SK-N-DZ (cell line): Measurements from ENCODE around the gene GABBR2.

Experiments
- DNase-seq: peaks from one replicate; pipeline ENCODE4 v3.0.0-alpha.2; 2015; ENCODE audit warnings: low spot score

The GABBR2 gene

GRCh38 chr9:98442114-98442513, 266.6 kb downstream of the GABBR2 start:
- DNase-seq: no peak

DNA sequence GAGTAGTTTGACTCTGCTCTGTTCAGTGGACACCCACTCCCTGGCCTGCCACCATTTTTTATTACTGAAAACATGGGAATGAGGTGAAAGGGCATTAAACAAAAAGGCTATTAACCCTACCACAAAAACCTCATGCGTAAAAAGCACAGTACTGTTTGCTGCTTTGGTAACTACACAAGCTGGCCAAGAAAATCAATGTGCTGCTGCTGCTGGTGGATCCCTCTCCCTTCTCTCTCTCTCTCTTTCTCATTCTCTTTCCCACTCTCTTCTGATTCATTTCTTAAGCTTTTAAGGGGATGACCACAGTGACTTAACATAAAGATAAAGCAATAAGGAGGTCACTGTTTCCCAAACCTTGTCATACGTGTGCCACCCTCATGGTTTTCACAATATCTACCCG, 270.1 kb downstream of the GABBR2 start:
- no peak for DNase-seq

DNA sequence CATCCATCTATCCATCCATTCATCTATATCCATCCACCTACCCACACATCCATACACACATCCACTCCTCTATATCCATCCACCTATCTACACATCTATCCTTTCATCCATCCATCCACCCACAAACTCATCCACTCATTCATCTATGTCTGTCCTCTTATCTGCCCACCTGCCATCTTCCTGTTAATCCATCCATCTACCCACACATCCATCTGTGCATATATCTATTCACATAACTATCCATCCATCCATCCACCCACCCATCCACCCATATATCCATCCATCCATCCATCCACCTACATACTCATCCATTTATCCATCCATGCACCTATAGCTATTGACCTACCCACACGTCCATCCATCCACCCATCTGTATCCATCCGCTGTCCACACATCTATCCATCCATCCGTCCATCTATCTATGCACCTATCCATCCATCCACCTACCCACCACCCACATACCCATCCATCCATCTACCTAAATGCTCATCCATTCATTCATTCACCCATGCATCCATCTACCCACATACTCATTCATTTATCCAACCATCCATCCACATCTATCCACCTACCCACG, 271.2 kb downstream of the GABBR2 start:
- DNase-seq: no peak

- DNase-seq: no peak
Observed at GRCh38 chr9:98432960-98433359, 275.8 kb downstream of the GABBR2 start.

GRCh38 chr9:98432134-98432533, 276.6 kb downstream of the GABBR2 start:
- DNase-seq: no peak

DNA sequence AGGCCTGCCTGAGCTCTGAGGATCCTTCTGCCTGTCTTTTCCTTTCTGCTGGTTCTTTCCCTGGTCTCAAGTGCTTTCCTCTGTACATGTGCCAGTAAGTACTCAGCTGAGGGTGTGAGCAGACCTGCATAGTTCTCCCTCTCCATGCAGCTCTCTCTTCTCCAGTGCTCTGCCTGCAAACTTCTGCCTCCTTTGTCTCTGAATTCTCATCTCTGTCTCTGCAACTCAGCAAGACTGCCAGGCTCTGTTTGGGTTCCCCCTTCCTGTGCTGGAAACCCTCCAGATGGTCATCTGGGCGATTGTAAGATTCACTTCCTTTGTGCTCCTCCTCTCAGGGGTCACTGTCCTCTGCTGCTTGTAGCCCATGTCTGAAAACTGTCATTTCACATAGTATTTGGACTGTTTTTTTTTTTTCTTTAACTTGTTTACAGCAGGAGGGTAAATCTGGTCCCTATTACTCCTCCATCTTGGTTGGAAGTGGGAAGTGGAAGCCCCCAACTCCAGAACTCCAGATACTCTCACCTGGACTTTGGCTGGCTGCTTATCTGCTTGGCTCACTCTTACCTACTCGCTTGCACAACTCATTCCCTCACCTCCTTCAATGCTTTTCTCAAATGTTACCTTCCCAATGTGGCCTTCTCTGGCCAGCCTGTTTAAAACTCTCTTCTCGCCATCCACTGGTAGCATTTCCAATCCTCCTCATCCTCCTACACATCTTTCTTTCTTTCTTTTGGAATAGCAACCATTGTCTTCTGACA, 278.0 kb downstream of the GABBR2 start:
- DNase-seq: no peak

DNA sequence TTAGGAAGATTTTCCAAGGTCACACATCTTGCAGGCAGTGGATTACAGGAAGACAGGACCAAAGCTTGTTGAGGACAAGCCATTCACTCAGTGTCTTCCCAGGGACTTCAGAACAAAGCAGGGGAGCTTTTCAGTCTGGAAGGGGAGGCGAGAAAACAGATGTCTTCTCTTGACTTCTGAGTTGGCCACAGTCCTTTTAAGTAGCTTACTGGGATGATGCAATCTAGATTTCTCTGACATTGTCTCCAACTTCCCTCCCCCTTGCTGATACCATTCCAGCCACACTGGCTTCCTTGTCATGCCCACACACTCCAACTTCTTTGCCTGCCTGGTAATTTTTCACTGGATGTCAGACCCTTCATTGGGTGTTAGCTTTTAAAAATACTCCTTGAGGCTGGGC, 279.1 kb downstream of the GABBR2 start:
- no peak for DNase-seq

GRCh38 chr9:98428454-98428853, 280.3 kb downstream of the GABBR2 start:
- no peak for DNase-seq

GRCh38 chr9:98427491-98427890, 281.2 kb downstream of the GABBR2 start:
- DNase-seq: no peak

GRCh38 chr9:98425079-98425478, 283.7 kb downstream of the GABBR2 start:
- no peak for DNase-seq

DNA sequence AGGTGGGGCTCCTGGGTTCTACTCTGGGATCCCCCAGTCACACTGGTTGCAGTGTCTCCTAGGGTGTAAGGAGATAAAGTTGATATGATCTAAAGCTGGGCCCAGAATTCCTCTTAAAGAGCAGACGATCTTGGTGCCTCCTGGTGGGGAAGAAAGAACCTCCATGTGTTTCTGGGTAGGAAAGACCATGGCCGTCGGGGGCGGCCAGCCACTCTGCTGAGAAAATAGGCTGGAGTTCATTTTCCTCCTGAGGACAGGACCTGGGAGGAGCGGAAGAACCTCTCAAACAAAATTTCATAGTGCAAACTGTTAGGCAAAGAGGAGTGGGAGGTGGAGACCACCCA, 289.5 kb downstream of the GABBR2 start:
- DNase-seq: no peak

DNA sequence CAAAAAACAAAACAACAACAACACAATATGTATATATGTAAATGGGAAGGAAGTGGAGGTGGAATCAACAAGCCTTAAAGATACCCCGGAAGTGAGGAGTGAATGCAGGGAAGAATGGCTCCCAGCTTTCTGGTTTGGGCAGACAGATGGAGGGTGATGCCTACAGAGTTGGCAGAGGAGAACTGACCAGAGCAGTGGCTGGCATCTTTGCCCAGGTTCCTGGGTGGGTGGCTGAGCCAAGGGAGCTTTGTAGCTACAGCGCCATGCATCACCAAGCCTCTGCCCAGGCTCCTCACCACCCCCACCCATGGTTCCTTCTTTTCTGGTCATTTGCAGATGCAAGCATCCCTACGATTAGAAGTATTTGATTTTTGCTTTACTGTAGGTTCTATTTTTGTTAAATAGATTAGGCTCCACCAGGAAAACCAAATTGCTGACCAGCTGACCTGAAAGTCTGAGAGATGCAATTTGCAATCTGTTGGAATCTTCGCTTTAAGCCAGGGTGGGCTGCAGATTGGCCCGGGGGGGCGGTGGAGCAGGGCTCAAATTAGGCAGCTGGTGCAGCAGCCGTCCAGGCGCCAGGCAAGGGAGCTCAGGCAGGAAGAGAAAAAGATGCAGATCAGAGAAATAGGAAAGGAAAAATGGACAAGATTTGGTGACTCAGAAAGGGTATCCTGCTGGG, 290.0 kb downstream of the GABBR2 start:
- no peak for DNase-seq

DNA sequence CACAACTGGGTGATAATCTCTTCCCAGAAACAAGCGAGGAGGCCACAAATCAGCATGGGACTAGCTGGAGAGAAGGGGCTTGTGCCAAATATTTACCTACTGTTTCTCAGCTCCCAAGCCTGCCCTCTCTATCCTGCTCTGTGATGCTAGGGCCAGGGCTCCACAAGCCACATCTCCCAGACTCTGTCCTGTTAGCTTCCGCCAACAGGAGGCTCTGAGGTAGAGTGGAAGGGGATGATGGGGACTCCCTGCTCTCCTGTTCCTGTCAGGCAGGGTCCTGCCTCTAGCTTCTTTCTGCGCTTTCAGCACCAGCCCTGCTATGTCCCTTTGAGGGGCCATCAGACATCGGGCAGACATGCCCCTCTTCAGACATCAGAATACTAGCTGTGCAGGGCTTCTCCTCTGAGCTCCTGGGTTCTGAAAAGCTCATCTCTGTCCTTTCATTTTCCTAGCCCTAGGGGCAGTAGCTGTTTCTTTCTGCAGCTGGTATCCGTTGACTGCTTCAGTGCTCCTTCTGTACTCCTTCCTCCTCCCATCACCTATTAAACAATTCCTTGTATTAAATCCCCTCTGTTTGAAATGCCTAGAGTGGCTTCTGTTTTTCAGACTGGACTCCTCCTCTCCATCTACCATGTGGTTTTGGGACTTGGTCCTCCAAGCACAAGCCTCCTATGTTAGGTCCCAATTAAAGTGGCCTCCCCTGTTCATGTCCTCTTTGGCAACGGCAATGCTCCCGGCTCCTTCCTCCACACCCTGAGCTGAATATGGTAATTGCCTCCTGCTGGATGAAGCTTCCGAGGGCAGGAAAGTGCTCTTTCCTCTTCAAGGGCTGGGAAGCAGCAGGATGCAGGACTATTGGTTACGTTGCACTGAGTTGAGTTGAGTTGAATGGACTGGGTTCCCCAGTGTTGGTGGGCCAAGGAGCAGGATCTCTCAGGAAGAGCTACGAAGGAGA, 292.2 kb downstream of the GABBR2 start:
- no peak for DNase-seq

- no peak for DNase-seq
Observed at GRCh38 chr9:98415782-98416181, 293.0 kb downstream of the GABBR2 start.

DNA sequence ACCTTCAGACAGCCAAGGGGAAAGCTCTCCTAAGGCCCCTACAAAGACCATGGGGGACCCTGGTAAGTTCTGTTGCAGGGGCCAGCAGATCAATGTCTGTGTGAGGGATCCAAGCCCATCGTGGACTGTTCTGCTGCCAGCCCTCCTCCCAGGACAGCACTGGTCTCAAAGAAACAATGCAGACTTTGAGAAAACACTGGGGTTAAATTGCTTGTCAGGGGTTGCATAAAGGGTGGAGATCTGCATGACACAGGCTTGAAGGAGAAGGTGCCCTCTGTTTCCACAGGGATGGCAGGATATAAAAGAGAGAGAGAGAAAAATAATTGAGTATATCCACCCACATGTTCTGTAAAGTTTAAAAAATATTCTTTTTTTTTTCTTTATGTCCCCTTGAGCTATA, 295.7 kb downstream of the GABBR2 start:
- no peak for DNase-seq

DNA sequence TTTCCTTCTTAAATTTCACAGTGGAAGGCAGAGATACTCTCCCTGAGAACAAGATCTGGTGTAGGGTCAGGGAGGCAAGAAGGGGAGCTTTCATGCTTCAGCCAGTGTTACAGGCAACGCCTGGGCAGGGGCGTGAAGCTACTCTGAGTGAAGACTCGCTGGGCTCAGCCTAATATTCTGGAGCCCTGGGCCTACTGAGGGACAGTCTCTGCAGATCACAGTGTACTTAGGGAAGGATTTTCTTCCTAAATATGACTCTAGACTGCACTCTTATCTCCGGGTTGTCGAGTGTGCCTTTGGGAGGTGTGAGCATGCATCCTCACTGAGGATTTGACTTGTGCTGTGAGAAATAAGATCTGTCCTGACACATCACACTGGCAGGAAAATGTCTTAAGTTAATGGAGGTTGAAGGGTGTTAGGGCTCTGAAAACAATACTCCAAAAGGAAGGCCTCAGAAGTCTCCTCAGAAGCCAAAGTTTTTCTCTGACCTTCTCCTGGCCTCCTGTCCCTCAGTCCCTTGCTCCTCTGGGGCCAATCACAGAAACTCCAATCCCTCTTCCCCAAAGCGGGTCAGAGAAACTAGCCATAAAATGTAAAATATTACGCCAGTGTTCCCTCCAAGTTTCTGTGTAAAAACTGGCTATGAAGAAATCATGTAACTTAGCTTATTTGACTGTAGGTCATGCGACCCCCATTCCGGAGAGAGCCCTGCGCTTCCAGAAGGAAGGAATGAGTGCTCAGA, 296.5 kb downstream of the GABBR2 start:
- no peak for DNase-seq

DNA sequence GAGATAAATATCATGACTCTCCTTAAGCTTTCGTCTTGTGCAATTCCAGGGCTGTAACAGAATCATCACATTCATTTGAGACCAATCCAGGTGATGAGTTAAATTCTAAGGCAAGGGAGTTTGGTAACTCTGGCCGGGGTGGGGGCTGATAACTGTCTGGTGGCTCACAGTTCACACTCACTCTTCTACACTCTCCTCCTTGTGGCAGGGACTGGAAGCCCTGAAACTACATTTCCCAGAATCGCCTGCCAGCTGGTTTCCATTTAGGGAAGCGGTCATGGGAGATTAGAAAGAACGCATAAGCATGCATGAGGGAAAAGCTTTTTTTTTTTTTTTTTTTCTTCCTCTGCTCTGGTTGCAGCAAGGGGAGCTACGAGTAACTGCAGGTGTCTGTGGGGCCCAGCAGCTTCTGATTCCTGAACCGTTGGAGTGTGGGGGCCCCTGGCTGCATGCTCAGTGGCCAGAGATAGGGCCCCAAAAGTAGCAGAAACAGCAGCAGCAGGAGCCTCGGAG, 298.5 kb downstream of the GABBR2 start:
- peak; percentile 22 for DNase-seq

GRCh38 chr9:98409719-98410118, 299.0 kb downstream of the GABBR2 start:
- no peak for DNase-seq

DNA sequence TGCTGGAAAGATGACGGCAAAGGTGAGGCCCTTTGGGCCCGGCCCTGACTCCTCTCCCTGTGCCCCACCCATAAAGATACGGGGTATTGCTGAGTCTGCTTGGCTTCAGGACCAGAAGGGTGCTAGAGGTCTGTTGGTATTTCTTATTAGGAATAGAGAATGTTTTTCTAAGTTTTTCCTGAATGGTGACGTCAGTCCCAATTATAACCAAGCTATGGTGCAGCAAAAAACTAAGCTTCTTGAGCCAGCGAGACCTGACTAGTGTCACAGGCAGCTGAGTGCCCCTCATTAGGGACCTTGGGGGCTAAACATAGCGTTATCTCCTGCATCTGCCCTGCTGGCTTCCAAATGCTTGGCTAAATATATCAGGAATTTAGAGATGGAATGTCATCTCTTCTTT, 302.3 kb downstream of the GABBR2 start:
- DNase-seq: no peak

GRCh38 chr9:98404237-98404636, 304.5 kb downstream of the GABBR2 start:
- no peak for DNase-seq

- no peak for DNase-seq
Observed at GRCh38 chr9:98403715-98404114, 305.0 kb downstream of the GABBR2 start.
